GM23338 (cell line): Measurements from ENCODE around the gene NPAS3. TPM values are rescaled to one million over a fixed set of nuclear protein-coding genes. Genes with fewer than 3 reads are reported as not detected.

Experiments used
- ATAC-seq: fragments of 200-7000 bp; cut with Tn5 transposase; 3 replicates; pipeline ENCODE4 v1.9.1; 2020
- DNase-seq: peaks from one replicate; pipeline ENCODE4 v3.0.0-alpha.2; 2015; ENCODE audit warnings: low spot score
- H2AFZ ChIP-seq: fragments of 200-600 bp; sonication (generic); 2 replicates; pipeline ENCODE4 v1.8.0; 2016; ENCODE audit warnings: antibody characterized with exemption, mild to moderate bottlenecking, moderate library complexity
- H3F3A ChIP-seq: fragments of 200-600 bp; sonication (generic); replicated peaks from 2 replicates; pipeline ENCODE4 v1.8.0; 2017; ENCODE audit warnings: antibody characterized with exemption, mixed run types, low read depth
- H3K27ac ChIP-seq: fragments of 200-600 bp; sonication (generic); 2 replicates; pipeline ENCODE4 v1.6.1; 2016; ENCODE audit warnings: low read depth
- H3K27me3 ChIP-seq: fragments of 200-600 bp; sonication (generic); 2 replicates; pipeline ENCODE4 v1.8.0; 2016; ENCODE audit warnings: mild to moderate bottlenecking, mixed run types, moderate library complexity; ENCODE audit not compliant: insufficient read depth
- H3K36me3 ChIP-seq: fragments of 200-600 bp; sonication (generic); 2 replicates; pipeline ENCODE4 v1.8.0; 2016; ENCODE audit warnings: mild to moderate bottlenecking; ENCODE audit not compliant: insufficient read depth
- H3K4me1 ChIP-seq: fragments of 200-600 bp; sonication (generic); 2 replicates; pipeline ENCODE4 v1.8.0; 2016; ENCODE audit warnings: mild to moderate bottlenecking, moderate library complexity; ENCODE audit not compliant: insufficient read depth
- H3K4me2 ChIP-seq: fragments of 200-600 bp; sonication (generic); 2 replicates; pipeline ENCODE4 v1.7.1; 2017; ENCODE audit warnings: mixed run types
- H3K4me3 ChIP-seq: fragments of 200-600 bp; sonication (generic); 2 replicates; pipeline ENCODE4 v1.6.1; 2016; ENCODE audit warnings: mixed run types
- H3K79me2 ChIP-seq: fragments of 200-600 bp; sonication (generic); replicated peaks from 2 replicates; pipeline ENCODE4 v1.8.0; 2017; ENCODE audit warnings: mild to moderate bottlenecking; ENCODE audit not compliant: insufficient read depth
- H3K9me2 ChIP-seq: fragments of 200-600 bp; sonication (generic); 2 replicates; pipeline ENCODE4 v1.8.0; 2017; ENCODE audit not compliant: insufficient read depth
- H4K20me1 ChIP-seq: fragments of 200-600 bp; sonication (generic); replicated peaks from 2 replicates; pipeline ENCODE4 v1.8.0; 2017; ENCODE audit warnings: mild to moderate bottlenecking; ENCODE audit not compliant: insufficient read depth
- H3K27ac Mint-ChIP-seq: 2 replicates; pipeline ENCODE4 v1.8.0; 2020; ENCODE audit warnings: inconsistent platforms, mild to moderate bottlenecking, moderate library complexity, mixed read lengths
- H3K27me3 Mint-ChIP-seq: 3 replicates; pipeline ENCODE4 v1.8.0; 2022; ENCODE audit warnings: low read depth, mild to moderate bottlenecking, moderate library complexity, mixed read lengths, inconsistent platforms; ENCODE audit not compliant: insufficient read depth, poor library complexity
- H3K36me3 Mint-ChIP-seq: 3 replicates; pipeline ENCODE4 v1.8.0; 2021; ENCODE audit warnings: low read depth, mild to moderate bottlenecking, inconsistent platforms, moderate library complexity, mixed read lengths
- H3K4me1 Mint-ChIP-seq: 3 replicates; pipeline ENCODE4 v1.8.0; 2020; ENCODE audit warnings: mild to moderate bottlenecking, inconsistent platforms, mixed read lengths
- H3K4me3 Mint-ChIP-seq: 3 replicates; pipeline ENCODE4 v1.8.0; 2021; ENCODE audit warnings: moderate library complexity, mild to moderate bottlenecking, inconsistent platforms, mixed read lengths
- H3K9me3 Mint-ChIP-seq: 3 replicates; pipeline ENCODE4 v1.8.0; 2020; ENCODE audit warnings: moderate library complexity, mild to moderate bottlenecking, inconsistent platforms, mixed read lengths
- CREB1 ChIP-seq: fragments of 250-450 bp; sonication (Bioruptor Pico); IDR thresholded peaks from 2 replicates; pipeline ENCODE4 v1.5.0; 2020; ENCODE audit warnings: low read depth, mild to moderate bottlenecking, moderate library complexity
- EZH2 ChIP-seq: fragments of 200-600 bp; sonication (generic); IDR thresholded peaks from one replicate; pipeline ENCODE4 v1.8.0; 2017; ENCODE audit warnings: antibody characterized with exemption, mild to moderate bottlenecking, low read depth; ENCODE audit not compliant: unreplicated experiment
- EZH2phosphoT487 ChIP-seq: fragments of 200-600 bp; sonication (generic); IDR thresholded peaks from one replicate; pipeline ENCODE4 v1.8.1; 2018; ENCODE audit warnings: antibody characterized with exemption; ENCODE audit not compliant: unreplicated experiment
- POLR2AphosphoS5 ChIP-seq: IDR thresholded peaks from 2 replicates; pipeline ENCODE4 v1.6.1; 2016; ENCODE audit warnings: antibody characterized with exemption, low read depth
- ZNF114 ChIP-seq: fragments of 250-450 bp; sonication (Bioruptor Pico); IDR thresholded peaks from 2 replicates; pipeline ENCODE4 v1.5.0; 2020; ENCODE audit warnings: mild to moderate bottlenecking, moderate library complexity
- ZNF331 ChIP-seq: fragments of 250-450 bp; sonication (Bioruptor Pico); IDR thresholded peaks from 2 replicates; pipeline ENCODE4 v1.5.0; 2020; ENCODE audit warnings: low read depth, mild to moderate bottlenecking, moderate library complexity
- polyA plus RNA-seq: library from polyadenylated mRNA; unstranded; fragments of >200 nt; fragmentation: Nextera tagmentation; extraction: Ambion mirVana; gene quantifications from 2 replicates; pipeline ENCODE4 v1.2.1, GENCODE V29; 2016
- total RNA-seq: library from RNA; depleted of rRNA; stranded (reverse); fragments of >200 nt; shearing (Covaris generic); gene quantifications from 2 replicates; pipeline ENCODE4 v1.2.3, GENCODE V29; 2014
- TF ChIP-seq, protein P1 (sequence below): fragments of 250-450 bp; sonication (Bioruptor Pico); IDR thresholded peaks from 2 replicates; pipeline ENCODE4 v1.5.0; 2020; ENCODE audit warnings: mild to moderate bottlenecking, moderate library complexity
- TF ChIP-seq, protein P2 (sequence below), 2 experiments: fragments of 200-600 bp in 1 of 2; sonication (generic) in 1 of 2; conservative IDR thresholded peaks; 2 replicates each; pipeline versions ENCODE4 v1.5.1 to v1.6.1; 2016 to 2017; ENCODE audit warnings: antibody characterized with exemption in 2 of 2, low read depth in 2 of 2, mild to moderate bottlenecking in 2 of 2, moderate library complexity in 1 of 2
- TF ChIP-seq, protein P3 (sequence below): IDR thresholded peaks from one replicate; pipeline ENCODE4 v1.6.1; 2018; ENCODE audit warnings: antibody characterized with exemption; ENCODE audit not compliant: unreplicated experiment

Gene NPAS3
- total and polyA plus RNA-seq, 2 experiments from 2014 or later, result 0.17 to 0.19 TPM

DNA sequence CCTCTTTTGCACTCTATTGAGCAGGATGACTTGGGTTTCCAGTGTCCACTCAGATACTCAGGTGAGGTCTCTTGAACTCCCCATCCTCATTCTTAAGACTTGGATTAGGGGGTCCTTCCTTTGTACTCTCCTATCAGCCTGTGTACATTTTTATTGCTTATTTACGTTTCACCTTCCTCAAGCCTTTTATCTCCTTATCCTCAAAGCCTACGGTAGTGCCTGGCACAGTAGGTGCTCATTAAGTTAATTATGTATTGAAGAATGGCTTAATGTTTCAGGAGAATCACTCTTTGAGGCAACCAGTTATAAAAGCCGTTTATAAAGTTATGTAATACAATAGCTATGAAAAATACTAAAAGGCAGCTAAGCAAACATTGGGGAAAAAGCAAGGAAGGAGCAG, 315.7 kb downstream of the NPAS3 start:
- Histone ChIP-seq H3F3A (no peaks in the 10 kb centered on the region), H3K27ac (no peak overlapping the region), H3K36me3 (no peaks in the 10 kb centered on the region), H2AFZ (no peak overlapping the region), H3K4me3 (no peak overlapping the region), H3K27me3 (no peaks in the 10 kb centered on the region), H3K79me2 (no peaks in the 10 kb centered on the region), H3K9me2 (peaks cover 4% of the 10 kb centered on the region; the same call in 1 of the 2 replicates), H4K20me1 (no peaks in the 10 kb centered on the region), H3K4me2 (no peak overlapping the region), H3K4me1 (peaks cover 14% of the 10 kb centered on the region; the same call in 1 of the 2 replicates)
- no peak for DNase-seq
- TF ChIP-seq EZH2, result no peak
- TF ChIP-seq, protein P1, sequence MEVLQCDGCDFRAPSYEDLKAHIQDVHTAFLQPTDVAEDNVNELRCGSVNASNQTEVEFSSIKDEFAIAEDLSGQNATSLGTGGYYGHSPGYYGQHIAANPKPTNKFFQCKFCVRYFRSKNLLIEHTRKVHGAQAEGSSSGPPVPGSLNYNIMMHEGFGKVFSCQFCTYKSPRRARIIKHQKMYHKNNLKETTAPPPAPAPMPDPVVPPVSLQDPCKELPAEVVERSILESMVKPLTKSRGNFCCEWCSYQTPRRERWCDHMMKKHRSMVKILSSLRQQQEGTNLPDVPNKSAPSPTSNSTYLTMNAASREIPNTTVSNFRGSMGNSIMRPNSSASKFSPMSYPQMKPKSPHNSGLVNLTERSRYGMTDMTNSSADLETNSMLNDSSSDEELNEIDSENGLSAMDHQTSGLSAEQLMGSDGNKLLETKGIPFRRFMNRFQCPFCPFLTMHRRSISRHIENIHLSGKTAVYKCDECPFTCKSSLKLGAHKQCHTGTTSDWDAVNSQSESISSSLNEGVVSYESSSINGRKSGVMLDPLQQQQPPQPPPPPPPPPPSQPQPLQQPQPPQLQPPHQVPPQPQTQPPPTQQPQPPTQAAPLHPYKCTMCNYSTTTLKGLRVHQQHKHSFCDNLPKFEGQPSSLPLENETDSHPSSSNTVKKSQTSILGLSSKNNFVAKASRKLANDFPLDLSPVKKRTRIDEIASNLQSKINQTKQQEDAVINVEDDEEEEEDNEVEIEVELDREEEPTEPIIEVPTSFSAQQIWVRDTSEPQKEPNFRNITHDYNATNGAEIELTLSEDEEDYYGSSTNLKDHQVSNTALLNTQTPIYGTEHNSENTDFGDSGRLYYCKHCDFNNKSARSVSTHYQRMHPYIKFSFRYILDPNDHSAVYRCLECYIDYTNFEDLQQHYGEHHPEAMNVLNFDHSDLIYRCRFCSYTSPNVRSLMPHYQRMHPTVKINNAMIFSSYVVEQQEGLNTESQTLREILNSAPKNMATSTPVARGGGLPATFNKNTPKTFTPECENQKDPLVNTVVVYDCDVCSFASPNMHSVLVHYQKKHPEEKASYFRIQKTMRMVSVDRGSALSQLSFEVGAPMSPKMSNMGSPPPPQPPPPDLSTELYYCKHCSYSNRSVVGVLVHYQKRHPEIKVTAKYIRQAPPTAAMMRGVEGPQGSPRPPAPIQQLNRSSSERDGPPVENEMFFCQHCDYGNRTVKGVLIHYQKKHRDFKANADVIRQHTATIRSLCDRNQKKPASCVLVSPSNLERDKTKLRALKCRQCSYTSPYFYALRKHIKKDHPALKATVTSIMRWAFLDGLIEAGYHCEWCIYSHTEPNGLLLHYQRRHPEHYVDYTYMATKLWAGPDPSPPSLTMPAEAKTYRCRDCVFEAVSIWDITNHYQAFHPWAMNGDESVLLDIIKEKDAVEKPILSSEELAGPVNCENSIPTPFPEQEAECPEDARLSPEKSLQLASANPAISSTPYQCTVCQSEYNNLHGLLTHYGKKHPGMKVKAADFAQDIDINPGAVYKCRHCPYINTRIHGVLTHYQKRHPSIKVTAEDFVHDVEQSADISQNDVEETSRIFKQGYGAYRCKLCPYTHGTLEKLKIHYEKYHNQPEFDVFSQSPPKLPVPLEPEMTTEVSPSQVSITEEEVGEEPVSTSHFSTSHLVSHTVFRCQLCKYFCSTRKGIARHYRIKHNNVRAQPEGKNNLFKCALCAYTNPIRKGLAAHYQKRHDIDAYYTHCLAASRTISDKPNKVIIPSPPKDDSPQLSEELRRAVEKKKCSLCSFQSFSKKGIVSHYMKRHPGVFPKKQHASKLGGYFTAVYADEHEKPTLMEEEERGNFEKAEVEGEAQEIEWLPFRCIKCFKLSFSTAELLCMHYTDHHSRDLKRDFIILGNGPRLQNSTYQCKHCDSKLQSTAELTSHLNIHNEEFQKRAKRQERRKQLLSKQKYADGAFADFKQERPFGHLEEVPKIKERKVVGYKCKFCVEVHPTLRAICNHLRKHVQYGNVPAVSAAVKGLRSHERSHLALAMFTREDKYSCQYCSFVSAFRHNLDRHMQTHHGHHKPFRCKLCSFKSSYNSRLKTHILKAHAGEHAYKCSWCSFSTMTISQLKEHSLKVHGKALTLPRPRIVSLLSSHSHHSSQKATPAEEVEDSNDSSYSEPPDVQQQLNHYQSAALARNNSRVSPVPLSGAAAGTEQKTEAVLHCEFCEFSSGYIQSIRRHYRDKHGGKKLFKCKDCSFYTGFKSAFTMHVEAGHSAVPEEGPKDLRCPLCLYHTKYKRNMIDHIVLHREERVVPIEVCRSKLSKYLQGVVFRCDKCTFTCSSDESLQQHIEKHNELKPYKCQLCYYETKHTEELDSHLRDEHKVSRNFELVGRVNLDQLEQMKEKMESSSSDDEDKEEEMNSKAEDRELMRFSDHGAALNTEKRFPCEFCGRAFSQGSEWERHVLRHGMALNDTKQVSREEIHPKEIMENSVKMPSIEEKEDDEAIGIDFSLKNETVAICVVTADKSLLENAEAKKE, result no peak
- no peak for TF ChIP-seq EZH2phosphoT487
- no peak for TF ChIP-seq POLR2AphosphoS5
- TF ChIP-seq CREB1 (CRISPR knock-in tag), result no peak
- TF ChIP-seq, protein P2, sequence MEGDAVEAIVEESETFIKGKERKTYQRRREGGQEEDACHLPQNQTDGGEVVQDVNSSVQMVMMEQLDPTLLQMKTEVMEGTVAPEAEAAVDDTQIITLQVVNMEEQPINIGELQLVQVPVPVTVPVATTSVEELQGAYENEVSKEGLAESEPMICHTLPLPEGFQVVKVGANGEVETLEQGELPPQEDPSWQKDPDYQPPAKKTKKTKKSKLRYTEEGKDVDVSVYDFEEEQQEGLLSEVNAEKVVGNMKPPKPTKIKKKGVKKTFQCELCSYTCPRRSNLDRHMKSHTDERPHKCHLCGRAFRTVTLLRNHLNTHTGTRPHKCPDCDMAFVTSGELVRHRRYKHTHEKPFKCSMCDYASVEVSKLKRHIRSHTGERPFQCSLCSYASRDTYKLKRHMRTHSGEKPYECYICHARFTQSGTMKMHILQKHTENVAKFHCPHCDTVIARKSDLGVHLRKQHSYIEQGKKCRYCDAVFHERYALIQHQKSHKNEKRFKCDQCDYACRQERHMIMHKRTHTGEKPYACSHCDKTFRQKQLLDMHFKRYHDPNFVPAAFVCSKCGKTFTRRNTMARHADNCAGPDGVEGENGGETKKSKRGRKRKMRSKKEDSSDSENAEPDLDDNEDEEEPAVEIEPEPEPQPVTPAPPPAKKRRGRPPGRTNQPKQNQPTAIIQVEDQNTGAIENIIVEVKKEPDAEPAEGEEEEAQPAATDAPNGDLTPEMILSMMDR (conservative IDR thresholded peaks at IDR 0.05; ENCODE audit: low read depth in 2 of 2), result no peak
- TF ChIP-seq, protein P3, sequence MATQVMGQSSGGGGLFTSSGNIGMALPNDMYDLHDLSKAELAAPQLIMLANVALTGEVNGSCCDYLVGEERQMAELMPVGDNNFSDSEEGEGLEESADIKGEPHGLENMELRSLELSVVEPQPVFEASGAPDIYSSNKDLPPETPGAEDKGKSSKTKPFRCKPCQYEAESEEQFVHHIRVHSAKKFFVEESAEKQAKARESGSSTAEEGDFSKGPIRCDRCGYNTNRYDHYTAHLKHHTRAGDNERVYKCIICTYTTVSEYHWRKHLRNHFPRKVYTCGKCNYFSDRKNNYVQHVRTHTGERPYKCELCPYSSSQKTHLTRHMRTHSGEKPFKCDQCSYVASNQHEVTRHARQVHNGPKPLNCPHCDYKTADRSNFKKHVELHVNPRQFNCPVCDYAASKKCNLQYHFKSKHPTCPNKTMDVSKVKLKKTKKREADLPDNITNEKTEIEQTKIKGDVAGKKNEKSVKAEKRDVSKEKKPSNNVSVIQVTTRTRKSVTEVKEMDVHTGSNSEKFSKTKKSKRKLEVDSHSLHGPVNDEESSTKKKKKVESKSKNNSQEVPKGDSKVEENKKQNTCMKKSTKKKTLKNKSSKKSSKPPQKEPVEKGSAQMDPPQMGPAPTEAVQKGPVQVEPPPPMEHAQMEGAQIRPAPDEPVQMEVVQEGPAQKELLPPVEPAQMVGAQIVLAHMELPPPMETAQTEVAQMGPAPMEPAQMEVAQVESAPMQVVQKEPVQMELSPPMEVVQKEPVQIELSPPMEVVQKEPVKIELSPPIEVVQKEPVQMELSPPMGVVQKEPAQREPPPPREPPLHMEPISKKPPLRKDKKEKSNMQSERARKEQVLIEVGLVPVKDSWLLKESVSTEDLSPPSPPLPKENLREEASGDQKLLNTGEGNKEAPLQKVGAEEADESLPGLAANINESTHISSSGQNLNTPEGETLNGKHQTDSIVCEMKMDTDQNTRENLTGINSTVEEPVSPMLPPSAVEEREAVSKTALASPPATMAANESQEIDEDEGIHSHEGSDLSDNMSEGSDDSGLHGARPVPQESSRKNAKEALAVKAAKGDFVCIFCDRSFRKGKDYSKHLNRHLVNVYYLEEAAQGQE, result no peak
- no peak for TF ChIP-seq ZNF114 (CRISPR knock-in tag)
- TF ChIP-seq ZNF331 (CRISPR knock-in tag), result no peak
- H3K9me3 Mint-ChIP-seq, result no peaks in the 10 kb centered on the region
- no peaks in the 10 kb centered on the region for H3K27me3 Mint-ChIP-seq
- no peak overlapping the region for H3K4me3 Mint-ChIP-seq
- H3K4me1 Mint-ChIP-seq, result peaks cover 16% of the 10 kb centered on the region
- no peaks in the 10 kb centered on the region for H3K36me3 Mint-ChIP-seq
- H3K27ac Mint-ChIP-seq, result no peak overlapping the region
- no peak for ATAC-seq
